AG09309 (cell line): Measurements from ENCODE around the gene SUMO3.
A peak's percentile ranks its signal among the peaks of the same experiment; 100 is the strongest.

Source experiments
- DNase-seq: peaks from one replicate; pipeline ENCODE4 v3.0.0-alpha.2; 2010; ENCODE audit warnings: low read depth
- H3K4me3 ChIP-seq: 2 replicates; pipeline ENCODE4 v1.5.1; 2011; ENCODE audit warnings: mild to moderate bottlenecking, low read depth, low read length, moderate library complexity; ENCODE audit not compliant: control insufficient read depth
- TF ChIP-seq, protein P1 (sequence below): IDR thresholded peaks from 2 replicates; pipeline ENCODE4 v1.5.1; 2011; ENCODE audit warnings: mild to moderate bottlenecking, low read depth, low read length, inconsistent platforms; ENCODE audit not compliant: insufficient read depth, control insufficient read depth; ENCODE audit errors: missing control alignments

SUMO3 gene

GRCh38 chr21:44847261-44848056 lies 29.6 kb upstream of the SUMO3 start:
- H3K4me3 ChIP-seq, result no peak overlapping the region
- no peak for DNase-seq
- TF ChIP-seq, protein P1, sequence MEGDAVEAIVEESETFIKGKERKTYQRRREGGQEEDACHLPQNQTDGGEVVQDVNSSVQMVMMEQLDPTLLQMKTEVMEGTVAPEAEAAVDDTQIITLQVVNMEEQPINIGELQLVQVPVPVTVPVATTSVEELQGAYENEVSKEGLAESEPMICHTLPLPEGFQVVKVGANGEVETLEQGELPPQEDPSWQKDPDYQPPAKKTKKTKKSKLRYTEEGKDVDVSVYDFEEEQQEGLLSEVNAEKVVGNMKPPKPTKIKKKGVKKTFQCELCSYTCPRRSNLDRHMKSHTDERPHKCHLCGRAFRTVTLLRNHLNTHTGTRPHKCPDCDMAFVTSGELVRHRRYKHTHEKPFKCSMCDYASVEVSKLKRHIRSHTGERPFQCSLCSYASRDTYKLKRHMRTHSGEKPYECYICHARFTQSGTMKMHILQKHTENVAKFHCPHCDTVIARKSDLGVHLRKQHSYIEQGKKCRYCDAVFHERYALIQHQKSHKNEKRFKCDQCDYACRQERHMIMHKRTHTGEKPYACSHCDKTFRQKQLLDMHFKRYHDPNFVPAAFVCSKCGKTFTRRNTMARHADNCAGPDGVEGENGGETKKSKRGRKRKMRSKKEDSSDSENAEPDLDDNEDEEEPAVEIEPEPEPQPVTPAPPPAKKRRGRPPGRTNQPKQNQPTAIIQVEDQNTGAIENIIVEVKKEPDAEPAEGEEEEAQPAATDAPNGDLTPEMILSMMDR, result no peak

GRCh38 chr21:44846485-44847260 lies 28.8 kb upstream of the SUMO3 start:
- H3K4me3 ChIP-seq, result no peak overlapping the region
- DNase-seq, result no peak

DNA sequence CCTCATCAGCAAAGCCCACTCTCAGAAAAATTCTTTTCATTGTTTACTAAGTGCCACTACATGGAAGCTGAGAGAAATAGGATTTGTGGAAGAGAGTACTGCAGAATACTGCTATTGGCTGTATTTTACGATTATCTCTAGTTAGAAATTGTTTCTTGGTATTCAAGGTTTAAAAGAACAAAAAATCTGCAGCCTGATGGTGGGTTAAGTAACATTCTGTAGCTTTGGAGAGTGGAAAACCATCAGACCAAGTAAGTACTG lies 28.3 kb upstream of the SUMO3 start:
- H3K4me3 ChIP-seq, result peak overlapping the region; percentile 30
- DNase-seq, result no peak
- TF ChIP-seq, protein P1, result no peak

More at GRCh38 chr21:44846485-44847260, 28.8 kb upstream of the SUMO3 start:
- TF ChIP-seq, protein P1, result no peak

- peak overlapping the region; percentile 30 for H3K4me3 ChIP-seq
- no peak for DNase-seq
- TF ChIP-seq, protein P1, result peak; percentile 54
Measured at GRCh38 chr21:44845418-44846223, 27.8 kb upstream of the SUMO3 start.

- DNase-seq, result no peak
- TF ChIP-seq, protein P1, result no peak
Measured at GRCh38 chr21:44844256-44844655, 26.4 kb upstream of the SUMO3 start.

GRCh38 chr21:44842721-44843445 lies 25.0 kb upstream of the SUMO3 start:
- TF ChIP-seq, protein P1, result no peak

More at GRCh38 chr21:44844256-44844655, 26.4 kb upstream of the SUMO3 start:
- no peak overlapping the region for H3K4me3 ChIP-seq

More at GRCh38 chr21:44842721-44843445, 25.0 kb upstream of the SUMO3 start:
- DNase-seq, result no peak
- no peak overlapping the region for H3K4me3 ChIP-seq
